Non-pigmented ciliary epithelial cell (primary cell): Measurements from ENCODE around the gene NSG2.
"Not testable (repeated sequence)": the region's sequence is repeated elsewhere in the genome, so short reads cannot be mapped to it uniquely, and the experiment has no call there.

Experiments used
- DNase-seq: peaks from one replicate; pipeline ENCODE4 v3.0.0-alpha.2; 2010; ENCODE audit warnings: low read depth

NSG2 gene

GRCh38 chr5:174102574-174102973 is 57.1 kb downstream of the NSG2 start:
- not testable (repeated sequence) for DNase-seq

GRCh38 chr5:174106997-174107655 is 61.6 kb downstream of the NSG2 start:
- DNase-seq: no peak

- DNase-seq: no peak
Observed at GRCh38 chr5:174108745-174109144, 63.2 kb downstream of the NSG2 start.

- no peak for DNase-seq
Observed at GRCh38 chr5:174109698-174110260, 64.3 kb downstream of the NSG2 start.

- DNase-seq: no peak
Observed at GRCh38 chr5:174110310-174110709, 64.8 kb downstream of the NSG2 start.

GRCh38 chr5:174111287-174111973 is 65.9 kb downstream of the NSG2 start:
- no peak for DNase-seq

GRCh38 chr5:174115226-174115625 is 69.7 kb downstream of the NSG2 start:
- DNase-seq: no peak

- no peak for DNase-seq
Observed at GRCh38 chr5:174118823-174119467, 73.4 kb downstream of the NSG2 start.

- no peak for DNase-seq
Observed at GRCh38 chr5:174119468-174119881, 74.0 kb downstream of the NSG2 start.

GRCh38 chr5:174120401-174121005 is 75.0 kb downstream of the NSG2 start:
- DNase-seq: no peak

- no peak for DNase-seq
Observed at GRCh38 chr5:174134545-174134944, 89.0 kb downstream of the NSG2 start.

- DNase-seq: no peak
Observed at GRCh38 chr5:174139623-174140022, 94.1 kb downstream of the NSG2 start.

- DNase-seq: no peak
Observed at GRCh38 chr5:174140452-174141020, 95.0 kb downstream of the NSG2 start.

- no peak for DNase-seq
Observed at GRCh38 chr5:174141398-174141797, 95.9 kb downstream of the NSG2 start.

GRCh38 chr5:174145091-174145490 is 99.6 kb downstream of the NSG2 start:
- DNase-seq: no peak

- no peak for DNase-seq
Observed at GRCh38 chr5:174145821-174146220, 100.3 kb downstream of the NSG2 start.

GRCh38 chr5:174146556-174146955 is 101.0 kb downstream of the NSG2 start:
- DNase-seq: no peak

- not testable (repeated sequence) for DNase-seq
Observed at GRCh38 chr5:174147012-174147411, 101.5 kb downstream of the NSG2 start.

GRCh38 chr5:174147551-174147950 is 102.0 kb downstream of the NSG2 start:
- DNase-seq: no peak

- DNase-seq: no peak
Observed at GRCh38 chr5:174148721-174149120, 103.2 kb downstream of the NSG2 start.

GRCh38 chr5:174149426-174149825 is 103.9 kb downstream of the NSG2 start:
- DNase-seq: no peak

- DNase-seq: no peak
Observed at GRCh38 chr5:174149989-174150388, 104.5 kb downstream of the NSG2 start.
